Retina (tissue), 1 donor: Measurements from ENCODE around the gene STRADB.
"Not testable (repeated sequence)": the region's sequence is repeated elsewhere in the genome, so short reads cannot be mapped to it uniquely, and the experiment has no call there.

Experiments
- DNase-seq: peaks from one replicate; pipeline ENCODE4 v3.0.0-alpha.2; 2016

STRADB gene

DNA sequence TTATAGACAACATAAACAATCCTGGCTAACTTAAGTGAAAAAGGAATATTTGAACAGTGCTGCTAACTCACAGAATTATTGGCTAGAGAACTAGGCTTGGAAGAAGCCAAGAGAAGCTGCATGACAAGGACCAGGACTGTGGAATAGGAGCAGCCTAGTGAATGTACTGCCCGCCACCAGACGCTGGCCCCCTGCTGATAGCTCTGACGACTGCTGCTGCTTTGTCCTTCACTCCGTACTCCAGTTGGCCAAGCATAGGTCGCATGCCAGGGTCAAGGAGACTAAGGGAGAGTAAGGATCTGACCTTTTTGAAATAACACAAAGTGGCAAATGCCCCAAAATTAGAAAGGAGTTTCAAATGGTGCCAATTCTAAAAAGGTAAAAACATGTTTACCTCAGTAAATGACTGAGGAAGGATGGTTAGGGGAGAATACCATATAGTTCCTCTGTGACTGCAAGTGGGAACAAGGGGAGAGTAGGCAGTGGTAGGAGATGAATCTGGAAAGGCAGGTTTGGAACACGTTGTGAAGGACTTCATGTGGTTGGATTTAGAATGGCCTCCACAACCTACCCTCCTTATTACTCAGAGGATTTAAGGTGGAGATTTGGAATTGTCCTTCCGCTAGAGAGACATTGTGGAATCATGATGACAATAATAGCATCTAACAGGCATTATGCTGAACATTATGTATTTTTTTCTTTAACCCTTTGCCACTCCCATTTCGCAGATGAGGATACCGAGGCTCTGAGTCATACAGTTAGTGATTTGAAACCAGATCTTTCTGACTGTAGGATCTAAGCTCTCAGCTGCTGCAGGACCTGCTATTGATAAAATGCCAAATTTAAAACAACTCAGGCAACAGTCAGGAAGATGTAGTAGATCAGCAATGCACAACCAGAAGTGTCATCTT, 19.5 kb downstream of the STRADB start:
- peak; percentile 34 for DNase-seq

DNA sequence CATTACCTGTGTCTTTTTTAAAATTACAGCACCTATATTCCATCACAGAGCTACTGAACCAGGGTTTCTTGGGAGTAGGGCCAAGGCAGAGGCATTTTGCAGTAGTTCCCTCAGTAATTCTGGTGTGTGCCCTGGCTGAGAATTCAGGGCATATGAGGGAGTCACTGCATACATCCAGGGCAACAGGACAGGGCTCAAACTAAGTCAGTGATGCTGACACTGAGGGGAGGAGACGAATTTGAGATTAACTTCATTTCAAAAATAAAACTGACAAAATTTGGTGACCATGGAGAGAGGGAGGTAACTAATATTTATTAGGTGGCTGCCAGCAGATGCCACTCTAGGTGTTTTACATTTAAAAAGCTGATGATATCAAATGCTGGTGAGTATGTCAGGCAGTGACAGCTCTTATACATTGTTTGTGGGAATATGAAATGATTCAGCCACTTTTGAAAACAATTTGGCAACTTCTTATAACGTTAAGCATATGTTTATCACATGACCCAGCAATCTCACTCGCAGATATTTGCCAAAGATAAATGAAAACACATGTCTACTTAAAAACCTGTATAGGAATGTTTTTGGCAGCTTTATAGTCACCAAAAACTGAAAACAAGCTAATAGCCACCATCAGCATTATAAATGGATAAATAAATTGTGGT, 20.3 kb downstream of the STRADB start:
- no peak for DNase-seq

GRCh38 chr2:201472411-201472810, 20.9 kb downstream of the STRADB start:
- no peak for DNase-seq

GRCh38 chr2:201482543-201482942, 31.0 kb downstream of the STRADB start:
- DNase-seq: no peak

DNA sequence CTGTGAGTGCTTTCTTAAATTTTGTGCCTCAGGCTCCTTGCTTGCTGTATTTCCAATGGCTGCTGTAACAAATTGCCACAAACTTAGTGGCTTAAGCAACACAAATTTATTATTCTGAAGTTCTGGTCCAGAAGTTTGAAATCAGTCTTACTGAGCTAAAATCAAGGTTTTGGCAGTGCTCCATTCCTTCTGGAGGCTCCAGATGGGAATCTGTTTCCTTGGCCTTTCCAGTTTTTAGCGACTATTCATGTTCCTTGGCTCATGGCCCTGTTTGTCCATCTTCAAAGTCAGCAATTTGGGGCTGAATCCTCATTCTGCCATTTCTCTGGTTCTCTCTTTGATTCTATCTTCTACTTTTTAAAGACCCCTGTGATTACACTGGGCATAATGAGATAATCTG, 31.8 kb downstream of the STRADB start:
- DNase-seq: no peak

GRCh38 chr2:201483758-201484157, 32.2 kb downstream of the STRADB start:
- DNase-seq: not testable (repeated sequence)

DNA sequence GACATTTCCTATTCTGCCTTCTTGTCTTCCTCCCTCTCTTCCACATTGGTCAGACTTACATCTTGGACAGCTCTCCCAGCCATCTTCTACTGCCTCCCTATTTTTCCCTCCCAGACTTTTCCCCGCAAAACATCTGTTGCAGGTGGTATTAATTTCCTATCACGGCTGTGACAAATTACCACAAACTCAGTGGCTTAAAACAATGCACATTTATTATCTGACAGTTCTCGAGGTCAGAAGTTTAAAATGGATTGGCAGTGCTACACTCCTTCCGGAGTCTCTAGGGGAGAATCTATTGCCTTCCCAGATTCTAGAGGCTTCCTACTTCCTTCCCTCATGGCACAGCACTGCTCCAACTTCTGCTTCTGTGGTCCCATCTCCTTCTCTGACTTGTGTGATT, 33.3 kb downstream of the STRADB start:
- DNase-seq: no peak

GRCh38 chr2:201490291-201490690, 38.8 kb downstream of the STRADB start:
- DNase-seq: no peak

- DNase-seq: no peak
Observed at GRCh38 chr2:201496785-201497184, 45.2 kb downstream of the STRADB start.

DNA sequence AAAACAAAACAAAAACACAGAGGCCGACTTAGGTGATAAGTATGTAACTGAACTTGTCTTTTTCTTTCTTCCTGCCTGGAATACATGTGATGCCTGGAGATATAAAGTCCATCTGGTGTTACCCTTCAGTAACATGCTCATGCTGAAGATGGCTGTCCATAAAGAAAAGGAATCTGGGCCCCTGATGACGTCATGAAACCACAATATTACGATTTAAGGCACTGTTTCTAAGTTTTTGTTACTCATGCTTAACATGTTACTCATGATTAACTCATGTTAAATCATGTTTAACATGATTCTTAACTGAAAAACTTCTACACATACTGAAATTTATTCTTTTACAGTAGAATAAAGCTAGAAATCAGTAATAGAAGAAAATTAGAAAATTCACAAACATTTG, 49.0 kb downstream of the STRADB start:
- DNase-seq: no peak

- no peak for DNase-seq
Observed at GRCh38 chr2:201502713-201503112, 51.2 kb downstream of the STRADB start.

DNA sequence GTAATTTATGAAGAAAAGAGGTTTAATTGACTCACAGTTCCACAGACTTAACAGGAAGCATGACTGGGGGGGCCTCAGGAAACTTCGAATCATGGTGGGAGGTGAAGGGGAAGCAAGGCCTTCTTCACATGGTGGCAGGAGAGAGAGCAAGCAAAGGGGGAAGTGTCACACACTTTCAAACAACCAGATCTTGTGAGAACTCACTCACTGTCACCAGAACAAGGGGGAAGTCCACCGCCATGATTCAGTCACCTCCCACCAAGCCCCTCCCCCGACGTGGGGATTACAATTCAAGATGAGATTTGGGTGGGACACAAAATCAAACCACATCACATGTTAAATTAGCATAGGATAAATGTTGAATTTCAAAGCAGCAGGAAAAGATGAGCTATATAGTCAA, 56.2 kb downstream of the STRADB start:
- DNase-seq: no peak

DNA sequence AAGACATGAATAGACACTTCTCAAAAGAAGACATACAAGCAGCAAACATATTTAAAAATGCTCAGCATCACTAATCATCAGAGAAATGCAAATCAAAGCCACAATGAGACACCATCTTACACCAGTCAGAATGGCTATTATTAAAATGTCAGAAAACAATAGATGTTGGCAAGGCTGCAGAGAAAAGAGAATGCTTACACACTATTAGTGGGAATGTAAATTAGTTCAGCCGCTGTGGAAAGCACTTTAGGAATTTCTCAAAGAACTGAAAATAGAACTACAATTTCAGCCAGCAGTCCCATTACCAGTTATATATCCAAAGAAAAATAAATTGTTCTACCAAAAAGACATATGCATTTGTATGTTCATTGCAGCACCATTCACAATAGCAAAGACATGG, 61.7 kb downstream of the STRADB start:
- DNase-seq: no peak

- DNase-seq: no peak
Observed at GRCh38 chr2:201515573-201516246, 64.2 kb downstream of the STRADB start.

DNA sequence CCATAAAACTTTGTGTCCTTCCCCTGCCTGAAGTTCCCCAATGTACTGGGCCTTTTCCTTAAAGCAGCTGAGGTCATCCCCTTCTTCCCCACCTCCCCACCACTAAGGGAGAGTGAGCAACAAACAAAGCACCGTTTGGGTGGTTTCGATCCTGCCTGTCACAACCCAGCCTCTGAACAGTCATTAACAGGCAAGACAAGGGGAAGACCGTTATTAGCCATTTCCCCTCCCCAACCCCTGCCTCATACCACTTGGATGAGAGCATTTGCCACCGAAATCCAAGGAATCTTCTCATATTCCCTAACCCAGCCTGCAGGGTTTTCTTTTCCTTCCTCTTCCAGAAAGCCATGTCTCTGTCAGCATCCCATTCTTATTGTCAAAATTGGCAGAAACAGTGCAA, 65.6 kb downstream of the STRADB start:
- no peak for DNase-seq

- DNase-seq: no peak
Observed at GRCh38 chr2:201520201-201520600, 68.7 kb downstream of the STRADB start.

GRCh38 chr2:201522965-201523364, 71.4 kb downstream of the STRADB start:
- DNase-seq: no peak

- DNase-seq: no peak
Observed at GRCh38 chr2:201523506-201523905, 72.0 kb downstream of the STRADB start.
